OCI-LY7 (cell line): ENCODE measurements around the gene CMPK2.

Experiments used
- EZH2phosphoT487 ChIP-seq: fragments of 200-600 bp; sonication (generic); IDR thresholded peaks from 2 replicates; pipeline ENCODE4 v1.6.1; 2018; ENCODE audit warnings: low read depth, borderline replicate concordance, mild to moderate bottlenecking, mixed run types, antibody characterized with exemption, low read length, moderate library complexity, mixed read lengths
- TF ChIP-seq, protein P1 (sequence below): fragments of 200-600 bp; sonication (generic); conservative IDR thresholded peaks from 2 replicates; pipeline ENCODE4 v1.5.1; 2014; ENCODE audit warnings: mild to moderate bottlenecking, antibody characterized with exemption, low read length, moderate library complexity, mixed read lengths

- TF ChIP-seq, protein P1, sequence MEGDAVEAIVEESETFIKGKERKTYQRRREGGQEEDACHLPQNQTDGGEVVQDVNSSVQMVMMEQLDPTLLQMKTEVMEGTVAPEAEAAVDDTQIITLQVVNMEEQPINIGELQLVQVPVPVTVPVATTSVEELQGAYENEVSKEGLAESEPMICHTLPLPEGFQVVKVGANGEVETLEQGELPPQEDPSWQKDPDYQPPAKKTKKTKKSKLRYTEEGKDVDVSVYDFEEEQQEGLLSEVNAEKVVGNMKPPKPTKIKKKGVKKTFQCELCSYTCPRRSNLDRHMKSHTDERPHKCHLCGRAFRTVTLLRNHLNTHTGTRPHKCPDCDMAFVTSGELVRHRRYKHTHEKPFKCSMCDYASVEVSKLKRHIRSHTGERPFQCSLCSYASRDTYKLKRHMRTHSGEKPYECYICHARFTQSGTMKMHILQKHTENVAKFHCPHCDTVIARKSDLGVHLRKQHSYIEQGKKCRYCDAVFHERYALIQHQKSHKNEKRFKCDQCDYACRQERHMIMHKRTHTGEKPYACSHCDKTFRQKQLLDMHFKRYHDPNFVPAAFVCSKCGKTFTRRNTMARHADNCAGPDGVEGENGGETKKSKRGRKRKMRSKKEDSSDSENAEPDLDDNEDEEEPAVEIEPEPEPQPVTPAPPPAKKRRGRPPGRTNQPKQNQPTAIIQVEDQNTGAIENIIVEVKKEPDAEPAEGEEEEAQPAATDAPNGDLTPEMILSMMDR, result no peak
- no peak for TF ChIP-seq EZH2phosphoT487
Measured at GRCh38 chr2:6888724-6889123, 23.0 kb upstream of the CMPK2 start.
